GM21619 (cell line): ENCODE measurements around the gene NSDHL.

Experiments used
- ATAC-seq: cut with Tn5 transposase; IDR thresholded peaks from one replicate; pipeline ENCODE4 v1.9.1; 2021; ENCODE audit not compliant: unreplicated experiment

The NSDHL gene

DNA sequence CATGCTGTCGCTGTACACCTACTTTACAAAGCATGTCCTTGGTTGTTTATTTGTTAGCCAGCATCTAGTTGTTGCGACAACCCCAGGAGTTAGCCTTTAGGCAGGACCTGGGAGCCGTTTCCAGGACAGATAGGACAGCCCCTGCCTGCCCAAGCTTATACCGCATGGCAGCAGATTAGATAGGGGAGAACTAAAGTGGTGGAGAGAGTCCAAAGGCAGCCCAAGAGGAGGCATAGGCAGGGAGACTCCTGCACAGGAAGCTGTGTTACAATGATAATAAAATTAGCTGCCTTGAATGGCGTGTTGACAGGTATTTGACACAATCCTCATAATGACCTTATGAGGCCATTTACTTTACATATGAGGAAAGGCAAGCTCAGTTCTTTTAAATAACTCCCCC, 13.0 kb downstream of the NSDHL start:
- ATAC-seq: no peak

DNA sequence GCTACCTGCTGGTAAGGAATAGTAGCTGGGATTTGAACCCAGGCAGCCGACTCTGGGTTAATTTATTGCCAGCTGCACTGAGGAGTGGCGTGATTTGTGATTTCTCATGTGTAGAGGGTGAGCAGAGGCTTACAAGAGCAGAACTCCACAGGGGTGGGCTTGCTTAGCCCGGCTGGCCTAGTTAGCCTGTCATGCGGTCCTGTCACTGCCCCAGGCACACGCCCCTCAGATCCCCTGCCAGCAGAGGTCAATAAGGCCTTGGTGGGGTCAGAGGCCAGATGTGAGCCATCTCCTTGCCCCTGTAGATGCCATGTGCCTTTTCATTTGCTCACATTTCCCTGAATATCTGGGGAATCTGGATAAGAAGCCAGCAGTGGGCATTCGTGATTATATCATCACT, 13.4 kb downstream of the NSDHL start:
- no peak for ATAC-seq

DNA sequence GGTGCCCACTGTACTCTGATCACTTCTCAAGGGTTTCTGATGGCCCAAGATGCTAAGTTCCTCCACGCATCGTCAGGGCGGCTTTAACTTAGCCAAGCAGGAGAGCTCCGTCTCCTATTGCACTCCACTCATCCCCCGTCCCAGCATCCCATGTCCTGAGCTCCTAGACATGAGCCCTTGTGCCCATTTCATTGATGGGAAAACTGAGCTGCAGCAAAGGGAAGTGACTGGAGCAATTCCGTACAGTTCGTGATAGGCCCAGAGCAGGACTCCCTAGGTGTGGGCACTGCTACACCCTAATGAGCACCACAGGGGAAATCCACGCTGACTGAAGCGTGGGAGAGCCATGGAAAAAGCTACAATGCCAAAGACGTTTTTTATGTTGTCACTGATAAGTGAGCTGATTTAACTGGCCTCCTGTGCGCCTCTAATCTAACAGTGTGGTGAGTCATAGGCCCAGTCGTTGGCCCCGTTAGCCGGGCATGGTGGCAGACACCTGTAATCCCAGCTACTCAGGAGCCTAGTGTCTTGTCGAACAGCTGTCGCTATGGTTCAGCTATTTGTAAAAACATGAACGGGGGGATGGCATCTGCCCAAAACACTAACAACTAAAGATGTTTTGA, 14.9 kb downstream of the NSDHL start:
- no peak for ATAC-seq

DNA sequence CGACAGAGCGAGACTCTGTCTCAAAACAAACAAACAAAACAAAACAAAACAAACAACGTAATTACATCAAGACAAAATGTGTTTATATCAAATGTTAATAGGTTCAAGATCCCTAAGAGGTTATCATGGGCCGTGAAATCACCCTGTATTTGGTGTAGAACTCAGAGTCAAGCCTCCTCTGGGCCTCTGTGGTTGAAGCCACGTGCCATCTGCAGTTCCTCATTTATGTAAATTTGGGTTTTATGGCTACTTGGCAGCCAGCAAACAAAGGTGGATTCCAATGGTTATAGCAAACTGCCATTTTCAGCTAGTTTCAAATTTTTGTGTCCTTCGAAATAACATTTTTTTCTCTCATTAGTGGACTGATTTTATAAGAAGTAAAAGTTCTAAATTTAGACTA, 16.4 kb downstream of the NSDHL start:
- no peak for ATAC-seq

DNA sequence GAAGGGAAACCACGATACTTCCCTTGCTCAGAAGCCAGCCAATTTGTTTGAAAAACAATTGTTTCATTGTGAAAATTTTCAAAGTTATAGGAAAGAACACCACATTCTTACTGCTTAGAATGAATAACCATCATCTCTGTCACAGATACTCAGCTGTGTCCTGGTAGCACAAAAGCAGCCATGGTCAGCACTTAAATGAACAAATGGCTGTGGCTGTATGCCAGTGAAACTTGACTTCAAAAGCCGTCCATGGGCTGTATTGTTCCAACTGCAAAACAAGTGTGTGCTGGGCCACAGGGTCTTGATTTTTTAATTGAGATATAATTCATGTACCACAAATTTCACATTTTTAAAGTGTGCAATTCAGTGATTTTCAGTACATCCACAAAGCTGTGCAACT, 19.6 kb downstream of the NSDHL start:
- ATAC-seq: no peak

DNA sequence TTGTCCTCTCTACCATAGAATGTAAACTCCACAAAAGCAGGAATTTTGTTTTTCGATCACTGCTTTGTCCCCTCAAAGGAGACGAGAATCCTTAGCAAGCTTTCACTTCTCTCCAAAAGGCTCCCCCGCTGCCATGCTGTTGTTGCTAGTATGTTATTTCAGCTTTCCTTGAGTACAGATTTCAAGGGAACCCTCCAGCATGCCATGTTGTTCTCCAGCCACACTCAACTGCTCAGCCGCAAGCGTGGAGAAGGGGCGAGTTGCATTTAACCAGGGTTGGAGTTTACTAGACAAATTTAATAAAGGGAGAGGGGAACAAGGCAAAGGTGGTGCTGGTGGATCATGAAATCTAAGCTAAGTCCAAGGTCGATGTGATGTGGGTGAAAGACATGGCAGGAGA, 23.1 kb downstream of the NSDHL start:
- ATAC-seq: no peak

DNA sequence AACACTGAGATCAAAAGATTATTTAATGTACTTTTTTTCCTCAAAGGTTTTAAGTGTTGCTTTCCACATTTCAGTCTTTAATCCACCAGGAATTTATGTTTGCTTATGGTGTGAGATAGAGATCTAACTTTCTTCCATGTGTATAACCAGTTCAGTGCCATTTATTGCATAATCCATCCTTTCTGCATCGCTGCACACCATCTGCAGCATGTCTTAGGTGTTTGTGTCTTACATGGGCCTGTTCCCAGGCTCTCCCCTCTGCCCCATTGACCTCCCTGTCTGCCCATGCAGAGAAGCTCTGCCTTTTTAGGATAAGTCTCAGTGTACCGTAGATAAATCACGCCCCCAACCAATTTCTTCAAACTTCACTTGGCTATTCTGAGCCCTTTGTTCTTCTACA, 30.3 kb downstream of the NSDHL start:
- ATAC-seq: no peak

DNA sequence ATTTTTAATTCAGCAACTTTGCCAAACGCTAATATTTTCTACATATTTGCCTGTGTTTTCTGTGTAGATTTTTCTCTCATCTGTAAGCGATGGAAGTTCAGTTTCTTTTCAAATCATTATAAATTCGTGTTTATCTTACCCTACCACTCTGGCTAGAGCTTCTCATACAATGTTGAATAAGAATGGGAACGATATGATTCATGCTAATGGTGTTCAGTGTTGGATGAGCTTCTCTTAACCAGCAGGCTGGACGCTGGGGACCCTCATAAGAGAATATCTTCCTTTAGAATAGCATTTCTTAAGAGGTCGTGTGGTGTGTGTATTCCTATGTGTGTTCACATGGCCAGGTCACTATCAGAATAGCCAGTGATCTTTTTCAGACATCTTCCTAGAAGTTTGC, 31.0 kb downstream of the NSDHL start:
- ATAC-seq: no peak

DNA sequence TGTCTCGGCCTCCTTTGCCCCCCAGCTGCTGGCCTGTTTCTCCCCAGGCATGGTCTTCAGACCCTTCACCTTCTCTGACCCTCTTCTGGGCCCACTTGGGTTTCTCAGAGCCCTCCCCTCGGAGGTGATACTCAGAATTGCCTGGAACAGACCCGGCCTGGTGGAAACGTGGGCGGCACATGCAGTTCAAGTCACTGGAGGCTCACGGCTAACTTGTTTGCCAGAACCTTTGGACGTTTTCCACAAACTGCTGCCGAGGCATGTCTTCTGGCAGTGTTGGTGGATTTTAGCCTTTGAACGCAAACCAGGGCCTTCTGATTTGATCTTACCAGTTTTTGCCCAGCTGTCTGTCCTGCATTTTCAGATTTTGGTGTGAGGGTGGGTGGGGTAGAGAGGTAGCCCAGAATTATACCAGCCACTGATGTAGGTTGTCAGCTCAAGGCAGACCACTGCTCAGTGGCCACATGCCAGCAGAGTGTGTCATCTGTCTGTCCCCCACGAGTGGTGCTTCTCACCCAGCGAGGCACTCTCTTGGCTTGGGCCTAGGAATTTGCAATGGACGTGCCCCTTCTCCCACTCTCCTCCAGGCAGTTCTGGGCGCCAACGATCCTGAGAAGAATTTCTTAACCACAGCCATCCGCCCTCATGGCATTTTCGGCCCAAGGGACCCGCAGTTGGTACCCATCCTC, 34.5 kb downstream of the NSDHL start:
- no peak for ATAC-seq

DNA sequence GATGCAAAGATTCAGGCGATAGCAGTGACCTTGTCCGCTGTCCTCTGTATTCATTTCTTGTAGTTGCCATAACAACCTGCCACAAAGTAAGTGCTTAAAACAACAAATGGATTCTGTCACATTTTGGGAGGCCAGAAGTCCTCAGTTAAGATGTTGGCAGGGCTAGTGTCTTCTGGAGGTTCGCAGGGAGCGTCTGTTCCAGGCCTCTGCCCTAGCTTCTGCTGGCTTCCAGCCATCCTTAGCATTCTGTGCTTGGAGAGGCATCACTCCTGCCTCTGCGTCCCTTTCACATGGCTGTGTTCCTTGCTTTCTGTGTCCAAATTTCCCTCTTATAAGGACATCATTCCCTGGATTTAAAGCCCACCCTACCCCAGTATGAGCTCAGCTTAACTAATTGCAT, 35.5 kb downstream of the NSDHL start:
- no peak for ATAC-seq

DNA sequence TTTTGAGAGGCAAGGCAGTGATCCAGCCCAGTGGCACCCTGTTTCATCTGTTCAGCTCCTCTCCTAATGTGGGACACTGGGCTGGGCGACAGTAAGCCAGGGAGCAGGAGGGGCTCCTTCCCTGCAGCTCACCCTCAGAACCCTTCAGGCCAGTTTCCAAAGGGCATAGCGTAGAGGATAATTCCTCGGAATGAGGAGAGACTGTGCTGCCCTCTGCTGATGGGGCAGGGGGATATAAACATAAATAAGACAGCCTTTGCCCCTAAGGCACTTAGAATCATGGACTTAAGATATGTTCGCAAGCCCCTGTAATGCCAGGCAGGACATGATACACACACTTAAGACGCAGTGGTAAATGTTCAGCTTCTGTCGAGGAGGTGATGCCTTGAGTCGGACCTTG, 39.1 kb downstream of the NSDHL start:
- ATAC-seq: no peak

DNA sequence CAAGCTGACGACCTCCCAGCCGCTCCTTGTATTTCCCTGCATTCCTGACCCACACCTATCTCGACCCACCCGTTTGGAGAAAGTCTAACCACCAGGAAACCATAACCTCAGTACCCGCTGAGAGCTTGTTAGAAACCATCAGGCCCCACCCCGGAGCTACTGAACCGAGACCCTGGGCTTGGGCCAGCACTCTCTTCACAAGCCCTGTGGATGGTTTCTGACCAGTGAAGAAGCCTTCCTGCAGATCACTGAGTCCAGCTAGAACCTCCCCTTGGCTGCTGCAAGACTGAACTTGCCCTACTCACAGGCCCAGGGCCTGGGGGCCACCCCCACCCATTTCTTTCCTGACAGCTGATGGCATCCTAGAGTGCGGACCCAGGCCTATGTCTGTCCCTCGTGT, 40.4 kb downstream of the NSDHL start:
- no peak for ATAC-seq

DNA sequence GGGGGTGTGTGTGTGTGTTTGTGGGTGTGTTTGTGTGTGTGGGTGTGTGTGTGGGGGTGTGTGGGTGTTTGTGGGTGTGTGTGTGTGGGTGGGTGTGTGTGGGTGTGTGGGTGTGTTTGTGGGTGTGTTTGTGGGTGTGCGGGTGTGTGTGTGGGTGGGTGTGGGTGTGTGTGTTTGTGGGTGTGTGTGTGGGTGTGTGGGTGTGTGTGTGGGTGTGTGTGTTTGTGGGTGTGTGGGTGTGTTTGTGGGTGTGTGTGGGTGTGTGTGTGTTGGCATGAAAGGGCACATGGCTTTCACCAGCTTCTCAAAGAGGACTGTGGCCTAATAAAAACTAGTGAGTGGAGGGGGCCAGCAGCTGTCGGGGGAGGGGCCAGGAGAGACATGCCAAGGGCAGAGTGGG, 41.7 kb downstream of the NSDHL start:
- no peak for ATAC-seq

DNA sequence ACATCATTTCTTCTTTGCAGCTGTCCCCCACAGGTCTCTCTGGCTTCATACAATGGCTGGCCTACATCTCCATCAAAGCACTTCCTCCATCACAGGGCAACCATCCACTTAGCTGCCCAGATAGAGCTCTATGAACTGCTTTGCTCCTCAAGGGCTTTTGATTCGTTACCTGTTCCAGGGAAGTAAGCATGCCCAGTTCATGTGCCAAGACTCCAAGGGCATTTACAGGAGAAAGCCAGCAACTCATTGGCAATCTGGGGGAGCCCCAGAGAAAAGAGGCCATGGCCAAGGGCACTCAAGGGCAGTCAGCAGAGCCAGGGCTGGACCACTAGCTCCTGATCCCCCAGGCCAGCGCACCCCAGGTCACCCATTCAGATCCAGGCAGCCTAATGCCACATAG, 42.5 kb downstream of the NSDHL start:
- no peak for ATAC-seq

DNA sequence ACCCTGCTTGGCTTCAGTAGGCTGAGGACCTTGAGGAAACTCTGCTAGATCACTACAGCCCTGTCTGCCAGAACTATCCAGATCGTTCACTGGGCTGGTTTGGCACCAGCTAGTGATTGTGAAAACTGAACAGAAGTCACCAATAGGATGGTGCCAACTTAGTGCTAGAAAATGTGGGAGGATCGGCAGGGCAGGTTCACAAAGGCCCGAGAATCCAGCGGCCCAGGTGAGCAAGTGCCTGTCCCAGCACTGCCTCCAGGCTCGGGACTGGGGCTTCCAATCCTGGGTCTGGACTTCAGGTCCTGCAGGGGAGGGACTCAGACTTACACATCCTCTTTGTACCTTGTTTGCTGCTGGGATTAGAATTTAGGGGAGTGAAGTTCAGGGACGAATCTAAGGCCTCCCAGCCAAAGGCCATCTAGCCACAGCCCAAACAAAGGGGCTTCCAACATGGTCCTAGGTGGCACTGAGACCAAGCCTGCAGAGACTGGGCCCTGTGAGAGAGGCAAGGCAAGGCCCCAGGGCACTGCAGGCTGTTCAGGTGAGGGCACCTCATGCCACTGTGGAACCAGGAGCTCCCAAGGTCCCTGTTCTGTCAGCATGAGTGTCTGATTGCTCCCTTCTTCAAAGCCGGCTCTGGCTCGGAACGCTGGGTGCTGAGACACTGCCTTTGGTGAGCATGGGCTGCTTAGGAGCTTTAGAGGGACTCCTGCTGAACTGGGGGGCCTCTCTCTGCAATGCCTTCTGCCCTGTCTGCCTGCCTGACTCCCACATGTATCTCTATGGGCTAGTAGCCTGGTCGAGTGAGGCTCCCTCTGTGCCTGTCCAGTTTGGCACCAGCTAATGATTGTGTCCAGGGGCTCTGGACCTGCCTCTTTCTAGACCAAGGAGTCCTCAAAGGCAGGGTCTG, 46.3 kb downstream of the NSDHL start:
- ATAC-seq: no peak

DNA sequence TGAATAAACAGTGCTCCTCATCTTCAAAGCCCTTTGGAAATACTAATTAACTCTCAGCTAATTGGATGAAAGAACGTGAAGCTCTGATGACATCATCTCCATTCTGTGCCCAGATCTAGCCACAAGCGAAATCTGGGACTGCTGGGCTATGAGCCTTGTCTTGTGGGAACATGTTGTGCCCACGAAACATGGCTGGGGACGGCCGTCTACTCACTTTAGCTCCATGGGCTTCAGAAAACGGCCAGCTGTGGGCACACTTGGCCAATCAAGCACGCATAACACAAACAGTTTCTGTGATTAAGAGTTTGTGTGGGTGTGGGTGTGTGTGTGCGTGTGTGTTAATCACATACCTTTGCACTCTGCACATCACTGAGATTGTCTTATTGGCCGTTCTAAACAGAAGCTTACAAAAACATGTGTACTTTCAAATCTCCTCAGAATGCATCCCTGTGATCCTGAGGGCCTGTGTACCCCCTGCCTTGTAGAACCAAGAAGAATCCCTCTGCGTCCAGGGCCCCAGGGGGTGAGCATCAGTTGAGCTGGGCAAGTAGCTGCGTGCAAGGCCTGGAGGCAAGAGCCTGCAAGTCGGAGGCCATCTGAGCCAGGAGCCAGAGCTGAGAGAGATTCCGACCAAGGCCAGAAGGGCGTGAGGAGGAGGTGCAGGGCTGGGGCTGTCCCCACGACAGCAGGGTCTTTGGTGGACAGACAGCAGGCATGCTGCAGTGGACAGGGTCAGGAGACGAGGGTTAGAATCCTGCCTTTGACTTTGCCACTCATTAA, 48.3 kb downstream of the NSDHL start:
- no peak for ATAC-seq

DNA sequence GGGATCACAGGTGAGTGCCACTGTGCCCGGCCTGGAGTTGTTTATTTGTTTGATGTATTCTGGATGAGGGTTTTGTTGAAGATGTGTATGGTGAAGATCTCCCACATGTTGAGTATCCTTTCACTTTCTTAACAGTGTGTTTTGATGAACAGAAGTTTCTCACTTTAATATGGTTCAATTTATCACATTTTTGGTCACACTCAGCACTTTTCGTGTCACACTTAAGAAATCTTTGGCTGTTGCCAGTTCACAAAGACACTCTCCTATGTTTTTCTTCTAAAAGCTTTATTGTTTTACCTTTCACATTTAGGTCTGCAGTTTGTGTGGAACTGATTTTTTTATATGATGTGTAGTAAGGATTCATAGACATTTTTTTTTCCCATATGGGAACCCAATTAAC, 50.4 kb downstream of the NSDHL start:
- no peak for ATAC-seq

DNA sequence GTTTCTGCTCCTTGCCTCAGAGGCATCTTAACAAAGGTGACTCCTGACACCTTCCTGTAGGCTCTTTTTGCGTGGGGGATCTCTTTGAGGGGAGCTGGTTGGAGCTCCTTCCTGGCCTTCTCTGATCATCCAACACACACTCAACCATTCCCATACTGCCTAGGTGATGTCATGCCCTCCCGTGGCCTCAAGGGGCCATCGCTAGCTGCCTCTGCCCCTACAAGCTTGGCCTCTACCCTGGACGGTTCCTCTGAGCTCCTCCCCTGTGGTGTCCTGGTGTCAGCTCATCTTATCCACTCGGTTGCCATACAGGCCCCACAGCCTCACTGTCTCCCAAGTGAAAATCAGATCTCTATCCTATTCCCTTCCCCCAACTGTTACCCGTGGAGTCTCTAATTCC, 53.3 kb downstream of the NSDHL start:
- ATAC-seq: no peak

DNA sequence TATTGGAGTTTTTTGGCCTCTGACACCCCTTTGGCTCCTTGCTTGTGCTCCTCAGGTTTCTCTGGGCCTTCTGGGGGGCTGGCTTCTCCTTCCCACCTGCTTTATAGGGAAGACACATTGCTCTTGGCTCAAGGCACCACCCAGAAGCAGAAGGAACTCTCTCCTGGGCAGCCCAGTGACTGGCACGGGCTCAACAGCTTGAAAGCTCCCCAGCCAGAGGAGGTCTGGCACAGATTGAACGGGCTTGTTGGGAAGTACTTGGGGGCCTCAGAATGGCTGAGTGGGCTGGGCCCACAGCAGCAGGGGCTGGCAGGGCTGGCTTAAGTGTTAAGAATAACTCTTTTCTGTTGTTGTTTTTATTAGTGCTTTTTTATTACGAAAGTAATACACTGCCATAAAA, 55.9 kb downstream of the NSDHL start:
- ATAC-seq: no peak

DNA sequence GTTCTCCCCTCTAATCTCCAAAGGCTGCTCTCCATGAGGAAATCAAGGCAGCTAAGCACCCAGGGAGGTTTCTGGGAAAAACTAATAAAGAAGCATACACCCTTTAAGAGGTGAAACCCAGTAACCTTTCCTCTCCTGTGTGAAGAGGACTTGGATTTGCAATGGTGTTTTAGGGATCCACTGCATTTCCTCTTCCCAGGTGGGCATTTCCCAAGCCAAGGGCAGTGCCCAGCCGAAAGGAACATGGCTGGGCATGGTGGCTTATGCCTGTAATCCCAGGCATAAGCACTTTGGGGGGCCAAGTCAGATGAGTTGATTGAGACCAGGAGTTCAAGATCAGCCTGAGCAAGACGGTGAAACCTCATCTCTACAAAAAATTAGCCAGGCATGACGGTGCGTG, 61.6 kb downstream of the NSDHL start:
- no peak for ATAC-seq
